HL-60 (cell line): ENCODE data around the gene PRKAG2.
A peak's percentile ranks its signal among the peaks of the same experiment; 100 is the strongest.
"Not testable (repeated sequence)": the region's sequence is repeated elsewhere in the genome, so short reads cannot be mapped to it uniquely, and the experiment has no call there.

Source experiments
- DNase-seq, 2 experiments: peaks; one replicate each; pipeline ENCODE4 v3.0.0-alpha.2; 2010 to 2020; ENCODE audit warnings: low read depth in 1 of 2, low spot score in 1 of 2
- H3K27ac ChIP-seq: fragments of 250-450 bp; sonication (Bioruptor Pico); replicated peaks from 2 replicates; pipeline ENCODE4 v1.5.1; 2020; ENCODE audit warnings: mild to moderate bottlenecking, moderate library complexity
- H3K27me3 ChIP-seq: fragments of 250-450 bp; sonication (Bioruptor Pico); 2 replicates; pipeline ENCODE4 v1.5.1; 2021; ENCODE audit warnings: mild to moderate bottlenecking, moderate library complexity; ENCODE audit not compliant: insufficient read depth, poor library complexity, severe bottlenecking
- H3K4me3 ChIP-seq: replicated peaks from 2 replicates; pipeline ENCODE4 v1.5.1; 2011; ENCODE audit warnings: mild to moderate bottlenecking, control low read depth, low read length; ENCODE audit not compliant: insufficient read depth
- CTCF ChIP-seq: IDR thresholded peaks from one replicate; pipeline ENCODE4 v1.5.1; 2011; ENCODE audit warnings: low read length, control low read depth, inconsistent platforms; ENCODE audit not compliant: insufficient read depth
- GABPA ChIP-seq: IDR thresholded peaks from 2 replicates; pipeline ENCODE4 v1.6.1; 2012; ENCODE audit warnings: low read depth
- POLR2AphosphoS5 ChIP-seq: IDR thresholded peaks from 2 replicates; pipeline ENCODE4 v1.6.1; 2012; ENCODE audit warnings: low read depth
- REST ChIP-seq: IDR thresholded peaks from 2 replicates; pipeline ENCODE4 v1.6.1; 2012; ENCODE audit warnings: low read depth; ENCODE audit not compliant: insufficient replicate concordance
- SPI1 ChIP-seq: IDR thresholded peaks from 2 replicates; pipeline ENCODE4 v1.6.1; 2012; ENCODE audit warnings: low read depth, mild to moderate bottlenecking, borderline replicate concordance

The PRKAG2 gene

GRCh38 chr7:151520419-151521261 lies 356.3 kb downstream of the PRKAG2 start:
- Histone ChIP-seq H3K4me3 (peak overlapping the region; percentile 21), H3K27me3 (no peaks in the 10 kb centered on the region), H3K27ac (peak overlapping the region; percentile 92)
- DNase-seq: no peak
- TF ChIP-seq GABPA (no peak), SPI1 (no peak)

GRCh38 chr7:151519765-151520418 lies 357.0 kb downstream of the PRKAG2 start, which contains the start of gene RHEB:
RHEB (minus strand) TSS chr7:151519895; CDS start chr7:151519511, 384 bp downstream.
- peak within 1 kb of the TSS; percentile 92 for H3K27ac ChIP-seq
- DNase-seq: peak; percentile 98
- H3K27me3 ChIP-seq: no peaks in the 10 kb centered on the region
- peak within 1 kb of the TSS; percentile 66 for H3K4me3 ChIP-seq
- TF ChIP-seq CTCF: no peak
- TF ChIP-seq GABPA: no peak
- TF ChIP-seq REST: peak; percentile 13
- no peak for TF ChIP-seq POLR2AphosphoS5
- no peak for TF ChIP-seq SPI1

- peak; percentile 26; the same call in 1 of the 2 replicates for TF ChIP-seq SPI1
- peak; percentile 34; the same call in 1 of the 2 replicates for TF ChIP-seq POLR2AphosphoS5
- Histone ChIP-seq H3K27ac (peak overlapping the region; percentile 92), H3K4me3 (peak overlapping the region; percentile 66)
- DNase-seq: peak in 1 of 2 experiments; percentile 38
- H3K27me3 ChIP-seq: not testable (repeated sequence)
Measured at GRCh38 chr7:151518947-151519764, 357.8 kb downstream of the PRKAG2 start.

GRCh38 chr7:151518105-151518946 lies 358.6 kb downstream of the PRKAG2 start:
- no peaks in the 10 kb centered on the region for H3K27me3 ChIP-seq
- no peak for TF ChIP-seq SPI1
- no peak; the same call in 1 of the 2 replicates for TF ChIP-seq POLR2AphosphoS5
- TF ChIP-seq GABPA: no peak
- TF ChIP-seq CTCF: no peak
- peak; percentile 32 for TF ChIP-seq REST
- peak overlapping the region; percentile 76 for H3K27ac ChIP-seq
- peak overlapping the region; percentile 66 for H3K4me3 ChIP-seq
- peak in 1 of 2 experiments; percentile 49 for DNase-seq
